ENCODE measurements around the gene PRKN.

- TF ChIP-seq, protein P1, sequence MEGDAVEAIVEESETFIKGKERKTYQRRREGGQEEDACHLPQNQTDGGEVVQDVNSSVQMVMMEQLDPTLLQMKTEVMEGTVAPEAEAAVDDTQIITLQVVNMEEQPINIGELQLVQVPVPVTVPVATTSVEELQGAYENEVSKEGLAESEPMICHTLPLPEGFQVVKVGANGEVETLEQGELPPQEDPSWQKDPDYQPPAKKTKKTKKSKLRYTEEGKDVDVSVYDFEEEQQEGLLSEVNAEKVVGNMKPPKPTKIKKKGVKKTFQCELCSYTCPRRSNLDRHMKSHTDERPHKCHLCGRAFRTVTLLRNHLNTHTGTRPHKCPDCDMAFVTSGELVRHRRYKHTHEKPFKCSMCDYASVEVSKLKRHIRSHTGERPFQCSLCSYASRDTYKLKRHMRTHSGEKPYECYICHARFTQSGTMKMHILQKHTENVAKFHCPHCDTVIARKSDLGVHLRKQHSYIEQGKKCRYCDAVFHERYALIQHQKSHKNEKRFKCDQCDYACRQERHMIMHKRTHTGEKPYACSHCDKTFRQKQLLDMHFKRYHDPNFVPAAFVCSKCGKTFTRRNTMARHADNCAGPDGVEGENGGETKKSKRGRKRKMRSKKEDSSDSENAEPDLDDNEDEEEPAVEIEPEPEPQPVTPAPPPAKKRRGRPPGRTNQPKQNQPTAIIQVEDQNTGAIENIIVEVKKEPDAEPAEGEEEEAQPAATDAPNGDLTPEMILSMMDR (IDR thresholded peaks at IDR 0.05): no peak
- TF ChIP-seq, protein P2, sequence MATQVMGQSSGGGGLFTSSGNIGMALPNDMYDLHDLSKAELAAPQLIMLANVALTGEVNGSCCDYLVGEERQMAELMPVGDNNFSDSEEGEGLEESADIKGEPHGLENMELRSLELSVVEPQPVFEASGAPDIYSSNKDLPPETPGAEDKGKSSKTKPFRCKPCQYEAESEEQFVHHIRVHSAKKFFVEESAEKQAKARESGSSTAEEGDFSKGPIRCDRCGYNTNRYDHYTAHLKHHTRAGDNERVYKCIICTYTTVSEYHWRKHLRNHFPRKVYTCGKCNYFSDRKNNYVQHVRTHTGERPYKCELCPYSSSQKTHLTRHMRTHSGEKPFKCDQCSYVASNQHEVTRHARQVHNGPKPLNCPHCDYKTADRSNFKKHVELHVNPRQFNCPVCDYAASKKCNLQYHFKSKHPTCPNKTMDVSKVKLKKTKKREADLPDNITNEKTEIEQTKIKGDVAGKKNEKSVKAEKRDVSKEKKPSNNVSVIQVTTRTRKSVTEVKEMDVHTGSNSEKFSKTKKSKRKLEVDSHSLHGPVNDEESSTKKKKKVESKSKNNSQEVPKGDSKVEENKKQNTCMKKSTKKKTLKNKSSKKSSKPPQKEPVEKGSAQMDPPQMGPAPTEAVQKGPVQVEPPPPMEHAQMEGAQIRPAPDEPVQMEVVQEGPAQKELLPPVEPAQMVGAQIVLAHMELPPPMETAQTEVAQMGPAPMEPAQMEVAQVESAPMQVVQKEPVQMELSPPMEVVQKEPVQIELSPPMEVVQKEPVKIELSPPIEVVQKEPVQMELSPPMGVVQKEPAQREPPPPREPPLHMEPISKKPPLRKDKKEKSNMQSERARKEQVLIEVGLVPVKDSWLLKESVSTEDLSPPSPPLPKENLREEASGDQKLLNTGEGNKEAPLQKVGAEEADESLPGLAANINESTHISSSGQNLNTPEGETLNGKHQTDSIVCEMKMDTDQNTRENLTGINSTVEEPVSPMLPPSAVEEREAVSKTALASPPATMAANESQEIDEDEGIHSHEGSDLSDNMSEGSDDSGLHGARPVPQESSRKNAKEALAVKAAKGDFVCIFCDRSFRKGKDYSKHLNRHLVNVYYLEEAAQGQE (IDR thresholded peaks at IDR 0.05; ENCODE audit: insufficient read depth in 1 of 2, low read depth in 2 of 2, low read length in 1 of 2): no peak
These were observed 121.7 kb downstream of the PRKN start for GRCh38 chr6:162605881-162606280.
